Fibroblast of gingiva (primary cell): ENCODE results near the gene MLLT1.

Source experiments
- DNase-seq: peaks from one replicate; pipeline ENCODE4 v3.0.0-alpha.2; 2011; ENCODE audit warnings: low read depth

MLLT1 gene

DNA sequence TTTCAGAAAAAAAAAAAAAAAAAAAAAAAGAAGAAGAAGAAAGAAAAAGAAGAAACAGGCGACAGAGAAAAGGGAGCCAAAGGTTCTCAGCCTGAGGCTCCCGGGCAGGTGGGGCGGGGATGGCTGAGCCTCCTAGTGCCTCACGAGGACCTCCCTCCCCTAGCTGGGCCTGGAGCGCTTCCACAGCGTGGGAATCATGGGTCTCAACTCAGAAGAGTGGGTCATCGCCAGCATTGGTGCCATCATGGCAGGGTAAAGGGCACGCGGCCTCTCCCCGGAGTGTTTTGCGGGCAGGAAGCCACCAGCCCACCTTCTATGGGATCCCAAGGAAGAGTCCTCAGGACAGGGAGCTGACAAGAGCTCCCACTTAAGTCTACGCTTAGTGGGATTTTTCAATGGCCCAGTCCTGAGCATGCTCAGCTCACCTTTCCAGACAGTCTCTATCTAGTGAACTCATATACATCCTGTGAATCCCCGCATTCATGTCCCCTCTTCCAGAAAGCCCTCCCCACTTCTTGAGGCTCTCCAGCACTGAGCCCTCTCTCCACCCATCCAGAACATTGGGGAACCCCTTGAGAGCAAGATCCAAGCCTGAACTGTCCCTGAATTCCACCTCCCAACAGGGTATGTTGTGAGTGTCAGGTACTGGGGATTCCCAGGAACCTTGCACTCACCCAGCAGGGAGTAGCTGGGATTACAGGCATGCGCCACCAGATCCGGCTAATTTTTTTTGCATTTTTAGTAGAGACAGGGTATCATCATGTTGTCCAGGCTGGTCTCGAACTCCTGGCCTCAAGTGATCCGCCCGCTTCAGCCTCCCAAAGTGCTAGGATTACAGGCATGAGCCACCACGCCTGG, 74.7 kb downstream of the MLLT1 start:
- DNase-seq, result no peak

- DNase-seq, result peak; percentile 78
Observed at GRCh38 chr19:6204212-6204611, 75.6 kb downstream of the MLLT1 start.

GRCh38 chr19:6199240-6199994, 80.4 kb downstream of the MLLT1 start:
- DNase-seq, result peak; percentile 98

- DNase-seq, result no peak
Observed at GRCh38 chr19:6198896-6199239, 80.9 kb downstream of the MLLT1 start.

DNA sequence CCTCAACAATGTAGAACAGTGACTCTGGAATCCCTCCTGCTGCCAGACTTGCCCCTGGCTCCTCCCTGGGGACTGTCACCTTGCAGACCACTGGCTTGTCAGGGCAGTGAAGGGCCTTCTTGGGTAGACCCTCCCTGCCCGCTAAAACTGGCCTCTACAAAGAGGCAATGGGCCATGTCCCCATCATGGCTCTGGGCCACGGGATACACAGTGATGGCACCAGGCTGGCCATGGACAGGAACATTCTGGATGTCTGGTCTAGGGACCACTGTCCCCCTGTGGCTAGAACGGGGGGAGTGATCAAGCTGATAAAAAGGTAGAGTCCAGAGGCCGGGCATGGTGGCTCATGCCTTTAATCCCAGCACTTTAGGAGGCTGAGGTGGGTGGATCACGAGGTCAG, 83.4 kb downstream of the MLLT1 start:
- no peak for DNase-seq

GRCh38 chr19:6188811-6189210, 91.0 kb downstream of the MLLT1 start:
- no peak for DNase-seq

- no peak for DNase-seq
Observed at GRCh38 chr19:6187374-6187773, 92.4 kb downstream of the MLLT1 start.

DNA sequence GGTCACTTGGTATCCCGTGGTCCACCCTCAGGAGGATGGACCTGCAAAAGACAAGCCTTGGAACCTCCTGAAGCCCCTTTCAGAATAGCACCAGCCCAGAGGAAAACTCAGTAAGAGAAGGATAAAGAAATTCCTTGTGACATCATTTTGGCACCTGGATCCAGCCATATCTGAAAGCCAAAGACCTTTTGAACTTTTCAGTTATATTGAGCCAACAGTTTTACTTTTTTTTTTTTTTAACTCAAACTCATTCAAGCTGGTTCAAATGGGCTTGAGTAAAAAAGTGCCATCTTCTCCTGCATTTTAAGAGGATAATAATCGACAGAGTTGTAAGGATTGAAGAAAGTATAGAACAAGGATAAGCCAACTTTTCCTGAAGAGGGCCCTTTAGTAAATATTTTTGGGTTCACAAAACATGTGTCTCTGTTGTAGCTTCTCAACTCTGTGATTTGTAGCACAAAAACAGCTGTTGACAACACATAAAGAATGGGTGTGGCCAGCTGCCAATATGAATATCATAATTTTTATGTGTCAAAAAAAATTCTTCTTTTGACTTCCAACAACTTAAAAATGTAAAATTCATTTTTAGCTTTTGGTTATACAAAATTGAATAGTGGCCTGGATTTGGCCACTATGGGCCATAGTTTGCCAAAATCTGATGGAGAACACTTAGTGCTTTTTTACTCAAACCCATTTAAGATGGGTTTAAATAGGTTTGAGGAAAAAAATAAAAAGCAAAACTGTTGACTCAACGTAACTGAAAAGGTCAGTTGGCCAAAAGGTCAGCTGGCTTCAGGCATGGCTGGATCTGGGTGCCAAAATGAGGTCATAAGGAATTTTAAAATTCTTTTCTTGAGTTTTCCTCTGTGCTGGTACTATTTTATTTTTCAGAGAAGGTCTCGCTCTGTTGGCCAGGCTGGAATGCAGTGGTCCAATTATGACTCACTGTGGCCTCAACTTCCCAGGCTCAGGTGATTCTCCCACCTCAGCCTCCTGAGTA, 93.6 kb downstream of the MLLT1 start:
- DNase-seq, result no peak

GRCh38 chr19:6185093-6185834, 94.5 kb downstream of the MLLT1 start:
- no peak for DNase-seq

DNA sequence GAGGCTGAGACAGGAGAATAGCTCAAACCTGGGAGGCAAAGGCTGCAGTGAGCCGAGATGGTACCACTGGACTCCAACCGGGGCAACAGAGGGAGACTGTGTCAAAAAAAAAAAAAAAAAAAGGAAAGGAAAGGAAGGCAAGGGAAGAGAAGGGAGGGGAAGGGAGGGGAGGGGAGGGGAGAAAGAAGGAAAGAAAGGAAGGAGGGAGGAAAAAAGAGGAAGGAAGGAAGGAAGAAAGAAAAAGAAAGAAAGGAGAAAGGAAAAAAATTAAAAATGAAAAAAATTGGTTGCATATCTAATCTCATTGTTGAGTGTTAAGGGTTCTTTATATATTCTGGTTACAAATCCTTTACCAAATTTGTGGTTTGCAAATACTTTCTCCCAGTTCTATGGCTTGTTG, 98.7 kb downstream of the MLLT1 start:
- DNase-seq, result no peak

GRCh38 chr19:6173190-6173589, 106.6 kb downstream of the MLLT1 start:
- no peak for DNase-seq

DNA sequence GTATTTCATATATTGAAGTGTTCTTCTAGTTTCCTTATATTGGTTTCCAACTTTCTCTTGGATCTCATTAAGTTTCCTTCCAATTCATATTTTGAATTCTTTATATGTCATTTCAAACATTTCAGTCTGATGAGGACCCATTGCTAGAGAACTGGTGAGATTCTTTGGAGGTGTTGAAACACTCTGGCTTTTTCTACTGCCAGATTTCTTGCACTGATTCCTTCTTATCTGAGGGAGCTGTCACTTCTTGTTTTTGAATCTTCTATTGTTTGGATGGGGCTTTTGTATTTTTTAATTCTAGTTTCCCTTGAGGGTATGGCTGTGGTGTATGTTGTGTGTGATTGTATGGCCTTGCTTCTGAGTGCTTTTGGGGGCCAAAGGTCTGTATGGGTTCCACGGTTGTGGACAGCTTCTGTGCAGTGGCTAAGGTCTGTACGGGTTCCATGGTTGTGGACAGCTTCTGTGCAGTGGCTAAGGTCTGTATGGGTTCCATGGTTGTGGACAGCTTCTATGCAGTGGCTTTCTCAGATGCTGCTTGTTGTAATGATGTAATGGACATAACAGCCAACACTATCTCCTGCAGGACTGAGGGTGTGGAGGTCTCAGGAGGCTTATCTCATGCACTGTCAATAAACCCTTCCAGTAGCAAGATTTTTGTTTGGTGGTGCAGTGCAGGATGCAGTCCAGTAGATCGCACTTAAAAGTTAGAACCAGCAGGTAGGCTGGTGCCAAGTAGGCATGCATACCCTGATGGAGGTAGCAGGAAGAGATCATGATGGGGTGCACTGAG, 107.5 kb downstream of the MLLT1 start:
- DNase-seq, result no peak

DNA sequence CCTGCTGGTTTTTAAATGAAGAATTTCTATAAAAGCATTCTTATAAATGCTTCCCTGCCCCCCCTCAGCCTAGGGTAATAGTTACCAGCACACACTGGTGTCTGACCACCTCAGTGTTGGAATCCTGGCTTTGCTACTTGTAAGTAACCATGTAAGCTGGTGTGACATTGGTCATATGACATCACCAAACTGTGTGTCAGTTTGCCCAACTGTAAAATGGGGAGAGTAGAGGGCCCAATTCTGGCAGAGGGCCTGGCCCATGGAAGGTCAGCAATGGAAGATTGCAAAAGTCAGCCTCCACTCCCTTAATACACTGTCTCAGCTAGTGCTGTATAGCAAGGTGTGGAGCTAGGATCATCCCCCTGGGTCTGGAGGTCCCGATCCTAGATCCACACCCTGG, 112.7 kb downstream of the MLLT1 start:
- DNase-seq, result no peak

DNA sequence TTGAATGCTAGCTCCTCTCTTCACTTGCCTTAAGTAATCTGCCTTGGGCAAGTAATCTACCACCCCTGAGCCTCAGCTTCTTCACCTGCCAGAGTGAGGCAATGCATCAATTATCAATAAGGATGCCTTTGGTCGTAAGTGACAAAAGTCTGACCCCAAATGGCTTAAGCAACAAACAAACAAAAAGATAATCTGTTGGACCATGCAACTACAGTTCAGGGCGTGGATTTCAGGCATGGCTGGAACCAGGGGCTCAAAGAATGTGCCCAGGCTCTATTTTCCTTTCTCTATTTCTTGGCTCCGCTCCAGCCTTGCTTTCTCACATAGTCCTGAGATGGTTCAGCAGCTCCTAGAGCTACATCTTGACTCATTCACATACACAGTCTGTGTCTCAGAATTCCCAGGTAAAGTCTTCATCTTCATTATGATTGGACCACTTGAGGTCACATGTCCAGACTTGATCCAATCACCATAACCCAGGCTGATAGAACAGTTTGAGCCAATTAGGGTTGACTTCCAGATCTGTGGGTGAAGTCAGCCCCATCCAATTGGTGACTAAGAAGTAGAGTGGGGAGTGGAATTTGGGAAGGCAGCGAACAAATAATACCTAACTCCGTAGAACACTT, 114.8 kb downstream of the MLLT1 start:
- DNase-seq, result no peak

DNA sequence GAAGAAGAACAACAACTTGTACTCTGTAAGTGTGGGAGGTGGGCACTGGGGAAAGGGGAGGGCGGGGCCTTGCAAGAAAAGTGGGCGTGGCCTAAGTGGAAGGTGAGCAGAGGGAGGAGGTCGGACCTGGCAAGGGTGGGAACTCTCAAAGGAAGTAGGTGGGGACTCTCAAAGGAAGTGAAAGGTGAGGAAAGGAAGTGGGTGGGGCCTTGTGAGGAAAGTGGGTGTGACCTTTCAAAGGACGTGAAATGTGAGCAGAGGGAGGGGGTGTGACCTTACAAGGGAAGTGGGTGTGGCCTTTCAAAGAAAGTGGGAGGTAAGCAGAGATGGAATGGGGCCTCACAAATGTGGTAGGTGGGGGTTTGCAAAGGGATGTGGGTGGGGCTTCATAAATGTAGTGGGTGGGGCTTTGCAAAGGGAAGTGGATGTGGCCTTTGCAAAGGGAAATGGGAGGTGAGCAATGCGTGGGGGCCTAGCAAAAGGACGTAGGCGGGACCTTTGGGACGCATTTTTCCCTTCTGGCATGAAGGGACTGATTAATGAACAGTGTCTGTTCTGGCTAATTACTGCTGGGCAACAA, 118.4 kb downstream of the MLLT1 start:
- DNase-seq, result no peak
